ENCODE results near the gene RGS6.

Gene RGS6

GRCh38 chr14:72291908-72292688, 359.9 kb downstream of the RGS6 start:
- no peaks in the 10 kb centered on the region for H3K27me3 ChIP-seq
- H3K9me3 ChIP-seq, result no peaks in the 10 kb centered on the region
- H3K27ac ChIP-seq, result no peak overlapping the region
- H3K4me1 ChIP-seq, result no peaks in the 10 kb centered on the region
- intact Hi-C loops (cut with DNase I; ENCODE audit: low total_unique reads), result loop anchor here (5.0 to 10.0 kb wide), 2 partner anchors 360 to 1147 kb away; partner anchors contain the start of gene RGS6
- peak overlapping the region in 1 of 2 donors; percentile 14 for H3K4me3 ChIP-seq
- peak; percentile 80 to 83 for TF ChIP-seq CTCF (IDR thresholded peaks at IDR 0.05)
- DNase-seq, result no peak
- no peaks in the 10 kb centered on the region for H3K36me3 ChIP-seq

GRCh38 chr14:72292689-72293024, 360.4 kb downstream of the RGS6 start:
- Histone ChIP-seq H3K36me3 (no peaks in the 10 kb centered on the region), H3K27ac (no peak overlapping the region), H3K4me3 (no peak overlapping the region), H3K9me3 (no peaks in the 10 kb centered on the region), H3K27me3 (no peaks in the 10 kb centered on the region), H3K4me1 (no peaks in the 10 kb centered on the region)
- DNase-seq, result no peak
- no peak for TF ChIP-seq CTCF (IDR thresholded peaks at IDR 0.05)
- intact Hi-C loops (cut with DNase I; ENCODE audit: low total_unique reads), result loop anchor here (5.0 to 10.0 kb wide), 2 partner anchors 360 to 1148 kb away; partner anchors contain the start of gene RGS6

- peaks cover 0 to 8% (median 0%) of the 10 kb centered on the region in 3 donors for H3K9me3 ChIP-seq
- H3K4me3 ChIP-seq, result no peak overlapping the region
- H3K4me1 ChIP-seq, result no peaks in the 10 kb centered on the region
- no peak for DNase-seq
- no peak for TF ChIP-seq CTCF (IDR thresholded peaks at IDR 0.05)
- no peak overlapping the region for H3K27ac ChIP-seq
- no peaks in the 10 kb centered on the region for H3K27me3 ChIP-seq
- H3K36me3 ChIP-seq, result no peaks in the 10 kb centered on the region
- intact Hi-C loops (cut with DNase I; ENCODE audit: low total_unique reads), result no loop called here
Measured at GRCh38 chr14:72301352-72301751, 369.1 kb downstream of the RGS6 start.

- no peak for TF ChIP-seq CTCF (IDR thresholded peaks at IDR 0.05)
- H3K27me3 ChIP-seq, result no peaks in the 10 kb centered on the region
- DNase-seq, result no peak
- no peaks in the 10 kb centered on the region for H3K36me3 ChIP-seq
- H3K9me3 ChIP-seq, result peaks cover 0 to 9% (median 0%) of the 10 kb centered on the region in 3 donors
- H3K27ac ChIP-seq, result no peak overlapping the region
- H3K4me3 ChIP-seq, result no peak overlapping the region
- intact Hi-C loops (cut with DNase I; ENCODE audit: low total_unique reads), result no loop called here
- H3K4me1 ChIP-seq, result peaks cover 0 to 4% (median 0%) of the 10 kb centered on the region in 4 donors
Measured at GRCh38 chr14:72303930-72304329, 371.7 kb downstream of the RGS6 start.

- H3K4me1 ChIP-seq, result peaks cover 0 to 18% (median under 1%) of the 10 kb centered on the region in 4 donors
- intact Hi-C loops (cut with DNase I; ENCODE audit: low total_unique reads), result no loop called here
- no peak for TF ChIP-seq CTCF (IDR thresholded peaks at IDR 0.05)
- no peaks in the 10 kb centered on the region for H3K36me3 ChIP-seq
- H3K9me3 ChIP-seq, result peaks cover 0 to 9% (median 0%) of the 10 kb centered on the region in 3 donors
- no peaks in the 10 kb centered on the region for H3K27me3 ChIP-seq
- no peak overlapping the region for H3K27ac ChIP-seq
- DNase-seq, result no peak
- H3K4me3 ChIP-seq, result no peak overlapping the region
Measured at GRCh38 chr14:72305561-72305960, 373.3 kb downstream of the RGS6 start.
